ENCODE measurements around the gene GOLM1. TPM values are rescaled to one million over a fixed set of nuclear protein-coding genes. Genes with fewer than 3 reads are reported as not detected.
"Not testable (repeated sequence)": the region's sequence is repeated elsewhere in the genome, so short reads cannot be mapped to it uniquely, and the experiment has no call there.

The GOLM1 gene
- total RNA-seq, 1 experiment from 2014 or later, result not detected

DNA sequence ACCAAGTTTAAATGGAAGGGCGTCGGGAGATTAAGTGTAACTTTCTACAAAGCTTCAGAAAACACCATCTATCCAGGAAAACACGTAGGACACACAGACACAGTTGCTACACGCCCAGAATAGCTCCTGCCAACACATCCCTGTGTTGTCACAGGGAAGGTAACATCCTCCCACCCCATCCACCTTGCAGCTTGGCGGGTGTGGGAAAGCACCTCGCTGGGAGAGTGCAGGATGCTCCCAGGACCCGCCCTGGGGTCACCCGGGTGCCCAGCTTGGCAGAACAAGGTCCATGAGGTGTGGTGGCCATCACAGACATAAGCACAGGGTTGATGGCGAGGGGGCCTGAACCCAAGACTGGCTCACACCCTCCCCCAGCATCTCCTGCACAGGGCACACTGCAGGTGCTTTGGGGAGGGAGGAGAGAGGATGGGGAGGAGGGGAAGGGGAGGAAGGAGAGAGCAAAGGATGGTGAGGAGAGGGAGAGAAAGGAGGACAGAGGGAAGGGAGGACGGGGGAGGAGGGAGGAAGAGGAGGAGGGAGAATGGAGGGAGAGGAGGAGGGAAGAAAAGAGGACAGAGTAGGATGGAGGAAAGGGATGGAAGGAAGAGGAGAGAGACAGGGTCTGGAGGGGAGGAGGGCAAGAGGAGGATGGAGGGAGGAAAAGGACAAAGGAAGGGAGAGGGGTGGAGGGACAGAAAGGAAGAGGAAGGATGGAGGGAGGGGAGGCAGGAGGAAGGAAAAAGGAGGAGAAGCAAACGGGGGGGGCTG is 37.2 kb downstream of the GOLM1 start:
- H3K27me3 ChIP-seq (ENCODE audit: low read length), result no peaks in the 10 kb centered on the region
- no peaks in the 10 kb centered on the region for H3K36me3 ChIP-seq (ENCODE audit: insufficient read depth, low read length)
- H4K20me1 ChIP-seq (ENCODE audit: insufficient read depth, low read depth, low read length), result no peaks in the 10 kb centered on the region
- DNase-seq, result no peak
- H3K4me3 ChIP-seq (ENCODE audit: low read length), result no peak overlapping the region
- no peaks in the 10 kb centered on the region for H3K79me2 ChIP-seq (ENCODE audit: low read length)
- no peak overlapping the region for H3K27ac ChIP-seq (ENCODE audit: low read length)
- no peak overlapping the region for H2AFZ ChIP-seq (ENCODE audit: low read length)
- no peak overlapping the region for H3K9ac ChIP-seq (ENCODE audit: low read length)
- no peaks in the 10 kb centered on the region for H3K9me2 ChIP-seq (replicated peaks; ENCODE audit: insufficient read depth, low read length)
- no peaks in the 10 kb centered on the region for H3K9me3 ChIP-seq (ENCODE audit: low read length)
- H3K4me2 ChIP-seq (ENCODE audit: low read depth, low read length, poor library complexity, severe bottlenecking), result no peak overlapping the region
- no peaks in the 10 kb centered on the region for H3K4me1 ChIP-seq (ENCODE audit: low read length)

DNA sequence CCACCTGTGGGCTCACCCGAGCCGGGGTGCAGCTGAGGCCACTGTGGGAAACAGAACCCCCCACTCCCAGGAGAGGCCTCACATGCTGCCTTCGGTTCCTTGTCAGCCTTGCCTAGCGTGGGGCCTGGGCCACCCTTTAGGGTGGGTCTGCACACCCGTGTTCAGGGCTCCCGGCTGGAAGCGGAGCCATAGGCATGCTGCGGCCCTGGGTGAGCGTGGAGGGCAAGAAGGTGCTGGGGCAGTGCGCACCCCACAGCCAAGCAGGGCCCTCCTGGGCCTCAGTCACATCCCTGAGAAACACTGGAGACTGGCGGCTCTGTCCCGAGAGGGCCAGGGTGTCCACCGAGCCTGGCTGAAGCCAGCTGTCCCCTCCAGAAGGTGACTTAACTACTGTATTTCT is 41.9 kb downstream of the GOLM1 start:
- no peaks in the 10 kb centered on the region for H3K79me2 ChIP-seq (ENCODE audit: low read length)
- H2AFZ ChIP-seq (ENCODE audit: low read length), result no peak overlapping the region
- H3K36me3 ChIP-seq (ENCODE audit: insufficient read depth, low read length), result no peaks in the 10 kb centered on the region
- H3K4me1 ChIP-seq (ENCODE audit: low read length), result no peaks in the 10 kb centered on the region
- no peak for DNase-seq
- H4K20me1 ChIP-seq (ENCODE audit: insufficient read depth, low read depth, low read length), result no peaks in the 10 kb centered on the region
- H3K9me3 ChIP-seq (ENCODE audit: low read length), result no peaks in the 10 kb centered on the region
- H3K9me2 ChIP-seq (replicated peaks; ENCODE audit: insufficient read depth, low read length), result no peaks in the 10 kb centered on the region
- no peaks in the 10 kb centered on the region for H3K27me3 ChIP-seq (ENCODE audit: low read length)
- no peak overlapping the region for H3K4me3 ChIP-seq (ENCODE audit: low read length)
- no peak overlapping the region for H3K4me2 ChIP-seq (ENCODE audit: low read depth, low read length, poor library complexity, severe bottlenecking)
- no peak overlapping the region for H3K27ac ChIP-seq (ENCODE audit: low read length)
- no peak overlapping the region for H3K9ac ChIP-seq (ENCODE audit: low read length)

DNA sequence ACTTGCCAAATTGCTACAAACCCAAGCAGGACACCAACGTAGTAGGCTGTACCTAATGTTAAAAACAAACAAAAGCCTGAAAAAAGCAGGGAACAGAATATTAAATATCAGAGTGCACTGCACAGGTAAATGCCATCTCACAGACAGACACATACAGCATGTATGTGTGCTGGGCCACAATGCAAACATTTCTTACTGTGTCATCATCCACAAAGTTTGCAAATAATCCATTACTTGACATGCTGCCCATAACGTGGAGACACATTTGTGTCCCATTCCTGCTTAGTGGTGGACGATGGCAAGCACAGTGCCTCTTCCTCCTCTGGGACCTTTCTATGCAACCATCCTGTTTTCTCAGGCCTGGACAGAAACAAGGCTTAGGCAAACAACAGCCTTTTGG is 44.7 kb downstream of the GOLM1 start:
- H4K20me1 ChIP-seq (ENCODE audit: insufficient read depth, low read depth, low read length), result no peaks in the 10 kb centered on the region
- H3K4me1 ChIP-seq (ENCODE audit: low read length), result no peaks in the 10 kb centered on the region
- no peaks in the 10 kb centered on the region for H3K27me3 ChIP-seq (ENCODE audit: low read length)
- no peak overlapping the region for H3K27ac ChIP-seq (ENCODE audit: low read length)
- H2AFZ ChIP-seq (ENCODE audit: low read length), result no peak overlapping the region
- H3K4me3 ChIP-seq (ENCODE audit: low read length), result no peak overlapping the region
- H3K9ac ChIP-seq (ENCODE audit: low read length), result no peak overlapping the region
- no peak for DNase-seq
- H3K4me2 ChIP-seq (ENCODE audit: low read depth, low read length, poor library complexity, severe bottlenecking), result no peak overlapping the region
- no peaks in the 10 kb centered on the region for H3K36me3 ChIP-seq (ENCODE audit: insufficient read depth, low read length)
- H3K79me2 ChIP-seq (ENCODE audit: low read length), result no peaks in the 10 kb centered on the region
- H3K9me3 ChIP-seq (ENCODE audit: low read length), result no peaks in the 10 kb centered on the region
- no peaks in the 10 kb centered on the region for H3K9me2 ChIP-seq (replicated peaks; ENCODE audit: insufficient read depth, low read length)

DNA sequence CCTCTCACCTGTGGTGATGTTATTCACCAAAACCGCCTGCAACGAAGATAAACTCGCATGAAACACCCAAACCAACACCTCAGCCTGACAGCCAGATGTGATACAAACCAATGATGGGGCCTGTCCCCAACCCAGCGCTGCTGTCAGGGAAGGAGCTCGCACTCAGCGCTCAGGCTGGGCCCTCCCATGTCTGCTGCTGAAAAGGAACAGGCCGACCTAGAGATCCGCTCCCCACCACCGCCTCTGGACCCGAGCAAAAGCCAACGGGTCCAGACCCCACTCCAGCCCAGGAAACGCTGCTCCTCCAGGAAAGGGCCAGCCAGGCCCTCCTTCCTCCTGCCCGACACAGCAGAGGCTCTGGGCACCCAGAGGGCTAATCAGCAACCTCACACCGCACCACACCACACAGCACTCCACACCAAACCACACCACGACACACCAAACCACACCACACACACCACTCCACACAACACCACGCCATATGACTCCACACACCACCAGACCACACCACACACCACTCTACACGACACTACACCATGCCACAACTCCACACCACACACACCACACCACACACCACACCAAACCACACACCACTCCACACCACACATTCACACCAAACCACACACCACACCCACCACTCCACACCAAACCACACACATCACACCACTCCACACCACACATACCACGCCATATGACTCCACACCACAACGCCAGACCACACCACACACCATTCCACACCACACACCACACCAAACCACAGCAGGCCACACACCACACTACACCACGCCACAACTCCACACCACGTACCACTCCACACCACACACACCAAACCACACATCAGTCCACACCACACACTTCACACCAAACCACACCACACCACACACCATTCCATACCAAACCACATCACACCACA is 46.5 kb downstream of the GOLM1 start:
- no peaks in the 10 kb centered on the region for H4K20me1 ChIP-seq (ENCODE audit: insufficient read depth, low read depth, low read length)
- no peaks in the 10 kb centered on the region for H3K4me1 ChIP-seq (ENCODE audit: low read length)
- no peak for DNase-seq
- no peaks in the 10 kb centered on the region for H3K27me3 ChIP-seq (ENCODE audit: low read length)
- no peak overlapping the region for H3K27ac ChIP-seq (ENCODE audit: low read length)
- H2AFZ ChIP-seq (ENCODE audit: low read length), result no peak overlapping the region
- H3K79me2 ChIP-seq (ENCODE audit: low read length), result no peaks in the 10 kb centered on the region
- no peaks in the 10 kb centered on the region for H3K9me3 ChIP-seq (ENCODE audit: low read length)
- H3K4me2 ChIP-seq (ENCODE audit: low read depth, low read length, poor library complexity, severe bottlenecking), result no peak overlapping the region
- H3K9ac ChIP-seq (ENCODE audit: low read length), result no peak overlapping the region
- H3K4me3 ChIP-seq (ENCODE audit: low read length), result no peak overlapping the region
- no peaks in the 10 kb centered on the region for H3K9me2 ChIP-seq (replicated peaks; ENCODE audit: insufficient read depth, low read length)
- no peaks in the 10 kb centered on the region for H3K36me3 ChIP-seq (ENCODE audit: insufficient read depth, low read length)

GRCh38 chr9:86048018-86048742 is 51.2 kb downstream of the GOLM1 start:
- H2AFZ ChIP-seq (ENCODE audit: low read length); H3K79me2 ChIP-seq (ENCODE audit: low read length); H3K4me1 ChIP-seq (ENCODE audit: low read length); DNase-seq; H3K9ac ChIP-seq (ENCODE audit: low read length); H3K4me2 ChIP-seq (ENCODE audit: low read depth, low read length, poor library complexity, severe bottlenecking); H3K9me2 ChIP-seq (replicated peaks; ENCODE audit: insufficient read depth, low read length); H3K27ac ChIP-seq (ENCODE audit: low read length); H3K4me3 ChIP-seq (ENCODE audit: low read length); H3K9me3 ChIP-seq (ENCODE audit: low read length); H4K20me1 ChIP-seq (ENCODE audit: insufficient read depth, low read depth, low read length); H3K27me3 ChIP-seq (ENCODE audit: low read length); H3K36me3 ChIP-seq (ENCODE audit: insufficient read depth, low read length): not testable (repeated sequence)

- no peaks in the 10 kb centered on the region for H3K79me2 ChIP-seq (ENCODE audit: low read length)
- H3K27ac ChIP-seq (ENCODE audit: low read length), result no peak overlapping the region
- no peak overlapping the region for H2AFZ ChIP-seq (ENCODE audit: low read length)
- DNase-seq, result no peak
- H3K4me1 ChIP-seq (ENCODE audit: low read length), result no peaks in the 10 kb centered on the region
- no peak overlapping the region for H3K9ac ChIP-seq (ENCODE audit: low read length)
- no peaks in the 10 kb centered on the region for H4K20me1 ChIP-seq (ENCODE audit: insufficient read depth, low read depth, low read length)
- no peaks in the 10 kb centered on the region for H3K27me3 ChIP-seq (ENCODE audit: low read length)
- no peak overlapping the region for H3K4me2 ChIP-seq (ENCODE audit: low read depth, low read length, poor library complexity, severe bottlenecking)
- no peaks in the 10 kb centered on the region for H3K9me2 ChIP-seq (replicated peaks; ENCODE audit: insufficient read depth, low read length)
- no peak overlapping the region for H3K4me3 ChIP-seq (ENCODE audit: low read length)
- H3K9me3 ChIP-seq (ENCODE audit: low read length), result no peaks in the 10 kb centered on the region
- no peaks in the 10 kb centered on the region for H3K36me3 ChIP-seq (ENCODE audit: insufficient read depth, low read length)
Measured at GRCh38 chr9:86047361-86047760, 52.0 kb downstream of the GOLM1 start.

DNA sequence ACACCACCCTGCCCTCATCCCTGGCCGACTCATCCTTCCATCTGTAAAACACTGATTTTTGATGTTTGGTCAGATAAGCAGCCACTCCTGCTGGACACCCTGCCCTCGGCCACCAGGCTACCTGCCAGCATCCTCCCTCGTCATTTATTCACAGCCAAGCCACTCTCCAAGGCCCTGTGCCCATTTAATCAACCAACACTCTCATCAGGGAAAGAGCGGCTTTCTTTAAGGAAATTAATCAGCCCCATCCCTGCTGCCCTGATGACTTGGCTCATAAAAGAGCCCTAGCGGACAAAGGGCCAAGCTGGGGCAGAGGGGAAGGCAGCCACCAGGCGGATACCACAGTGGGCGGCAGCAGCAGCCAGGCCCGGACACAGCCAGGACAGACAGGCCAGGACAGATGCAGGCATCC is 52.4 kb downstream of the GOLM1 start:
- no peaks in the 10 kb centered on the region for H4K20me1 ChIP-seq (ENCODE audit: insufficient read depth, low read depth, low read length)
- H3K4me2 ChIP-seq (ENCODE audit: low read depth, low read length, poor library complexity, severe bottlenecking), result no peak overlapping the region
- H3K9ac ChIP-seq (ENCODE audit: low read length), result no peak overlapping the region
- DNase-seq, result no peak
- no peaks in the 10 kb centered on the region for H3K9me3 ChIP-seq (ENCODE audit: low read length)
- H3K36me3 ChIP-seq (ENCODE audit: insufficient read depth, low read length), result no peaks in the 10 kb centered on the region
- H3K79me2 ChIP-seq (ENCODE audit: low read length), result no peaks in the 10 kb centered on the region
- H3K27me3 ChIP-seq (ENCODE audit: low read length), result no peaks in the 10 kb centered on the region
- no peak overlapping the region for H3K27ac ChIP-seq (ENCODE audit: low read length)
- no peaks in the 10 kb centered on the region for H3K4me1 ChIP-seq (ENCODE audit: low read length)
- no peak overlapping the region for H3K4me3 ChIP-seq (ENCODE audit: low read length)
- no peaks in the 10 kb centered on the region for H3K9me2 ChIP-seq (replicated peaks; ENCODE audit: insufficient read depth, low read length)
- no peak overlapping the region for H2AFZ ChIP-seq (ENCODE audit: low read length)

DNA sequence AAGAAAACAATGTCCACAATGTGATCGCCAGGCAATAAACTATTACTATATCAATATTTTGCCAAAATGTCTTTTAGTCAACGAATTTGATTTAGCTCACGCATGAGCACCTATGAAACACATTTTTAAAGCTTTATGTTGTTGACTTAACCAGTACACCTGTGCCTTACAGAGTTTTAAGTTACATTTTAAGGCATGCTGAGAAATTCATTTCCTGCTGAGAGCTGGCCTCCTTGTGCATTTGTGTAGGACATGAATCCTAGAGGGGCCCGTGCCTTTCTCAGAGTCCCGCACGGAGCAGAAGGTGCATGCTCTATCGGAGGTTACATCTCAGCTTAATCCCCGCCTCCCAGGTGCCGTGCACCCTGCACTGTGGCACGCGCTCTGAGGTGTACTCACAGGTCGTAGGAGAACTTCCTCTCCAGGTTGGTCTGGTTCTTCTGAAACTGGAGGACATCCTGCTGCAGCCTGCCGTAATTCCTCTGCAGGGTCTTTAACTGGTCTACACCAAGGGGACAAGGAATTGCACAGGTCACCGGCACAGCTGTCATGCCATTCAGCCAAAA is 53.2 kb downstream of the GOLM1 start:
- no peaks in the 10 kb centered on the region for H3K9me3 ChIP-seq (ENCODE audit: low read length)
- H3K4me2 ChIP-seq (ENCODE audit: low read depth, low read length, poor library complexity, severe bottlenecking), result no peak overlapping the region
- no peaks in the 10 kb centered on the region for H3K79me2 ChIP-seq (ENCODE audit: low read length)
- H3K9me2 ChIP-seq (replicated peaks; ENCODE audit: insufficient read depth, low read length), result no peaks in the 10 kb centered on the region
- H3K27me3 ChIP-seq (ENCODE audit: low read length), result no peaks in the 10 kb centered on the region
- no peaks in the 10 kb centered on the region for H3K36me3 ChIP-seq (ENCODE audit: insufficient read depth, low read length)
- H4K20me1 ChIP-seq (ENCODE audit: insufficient read depth, low read depth, low read length), result no peaks in the 10 kb centered on the region
- H3K9ac ChIP-seq (ENCODE audit: low read length), result no peak overlapping the region
- no peak for DNase-seq
- H3K4me1 ChIP-seq (ENCODE audit: low read length), result no peaks in the 10 kb centered on the region
- H2AFZ ChIP-seq (ENCODE audit: low read length), result no peak overlapping the region
- no peak overlapping the region for H3K27ac ChIP-seq (ENCODE audit: low read length)
- no peak overlapping the region for H3K4me3 ChIP-seq (ENCODE audit: low read length)
